HG03097 (cell line): Measurements from ENCODE around the gene CRP.
"Not testable (repeated sequence)": the region's sequence is repeated elsewhere in the genome, so short reads cannot be mapped to it uniquely, and the experiment has no call there.

Experiments
- ATAC-seq: cut with Tn5 transposase; IDR thresholded peaks from one replicate; pipeline ENCODE4 v1.9.1; 2021; ENCODE audit not compliant: unreplicated experiment, low FRiP score

CRP gene, protein sequence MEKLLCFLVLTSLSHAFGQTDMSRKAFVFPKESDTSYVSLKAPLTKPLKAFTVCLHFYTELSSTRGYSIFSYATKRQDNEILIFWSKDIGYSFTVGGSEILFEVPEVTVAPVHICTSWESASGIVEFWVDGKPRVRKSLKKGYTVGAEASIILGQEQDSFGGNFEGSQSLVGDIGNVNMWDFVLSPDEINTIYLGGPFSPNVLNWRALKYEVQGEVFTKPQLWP

DNA sequence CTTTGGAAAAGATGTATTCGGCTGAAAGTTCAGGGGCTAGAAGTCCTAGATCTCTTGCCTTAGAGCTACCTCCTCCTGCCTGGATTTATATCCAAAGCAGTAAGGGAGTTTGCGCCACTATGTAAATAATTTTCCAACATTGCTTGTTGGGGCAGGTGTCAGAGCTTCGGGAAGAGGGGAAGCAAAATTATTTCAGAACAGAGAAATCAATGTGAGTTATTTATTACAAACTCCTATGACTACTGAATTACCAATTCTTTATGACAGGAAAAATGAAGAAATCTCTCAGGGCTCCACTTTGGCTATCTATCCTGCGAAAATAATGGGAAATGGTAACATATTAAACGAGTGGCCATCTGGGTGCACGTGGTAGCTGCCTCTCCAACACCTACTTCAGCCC lies at the start of gene CRP:
Gene CRP, minus strand, starts transcription at position 61 of the 400 bp plus-strand sequence. CDS start 104 bp downstream, outside the sequence.
- no peak for ATAC-seq

DNA sequence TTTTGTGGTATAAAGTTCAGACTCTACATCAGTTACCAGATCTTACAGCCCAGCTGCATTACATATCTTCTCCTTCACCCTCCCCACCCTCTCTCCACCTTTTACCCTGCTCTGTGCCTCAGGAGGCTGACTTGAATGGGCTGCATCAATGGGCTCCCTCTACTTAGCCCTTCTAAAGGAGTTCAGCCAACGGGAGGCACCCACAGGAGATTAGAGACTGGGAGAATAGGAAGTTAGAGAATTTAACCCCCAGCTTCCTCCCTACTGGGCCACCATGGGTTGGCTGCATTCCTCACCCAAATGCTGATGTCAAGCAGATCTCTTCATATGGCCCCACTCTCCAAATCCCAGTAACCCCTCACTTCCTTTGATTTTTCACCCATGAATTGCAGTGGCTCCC lies 49.3 kb upstream of the CRP start:
- no peak for ATAC-seq

DNA sequence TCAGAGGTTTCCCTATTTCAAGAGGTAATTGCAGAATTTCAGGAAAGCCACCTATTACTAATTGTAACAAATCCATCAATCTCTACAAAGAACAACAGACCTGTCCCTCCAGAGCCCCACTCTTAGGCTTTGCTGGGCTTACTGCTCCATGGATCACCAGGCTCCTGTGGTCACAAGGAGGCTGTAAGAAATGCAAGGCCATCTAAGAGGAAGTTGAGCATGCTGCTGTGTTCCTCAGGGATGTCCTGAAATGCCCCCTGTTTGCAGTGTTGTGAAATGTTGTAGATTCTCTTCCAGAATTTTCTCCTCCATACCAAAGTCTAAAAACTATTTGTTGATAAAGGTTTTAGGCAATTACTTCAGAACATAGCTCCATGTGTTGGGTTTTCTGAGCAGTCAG lies 42.0 kb upstream of the CRP start:
- no peak for ATAC-seq

DNA sequence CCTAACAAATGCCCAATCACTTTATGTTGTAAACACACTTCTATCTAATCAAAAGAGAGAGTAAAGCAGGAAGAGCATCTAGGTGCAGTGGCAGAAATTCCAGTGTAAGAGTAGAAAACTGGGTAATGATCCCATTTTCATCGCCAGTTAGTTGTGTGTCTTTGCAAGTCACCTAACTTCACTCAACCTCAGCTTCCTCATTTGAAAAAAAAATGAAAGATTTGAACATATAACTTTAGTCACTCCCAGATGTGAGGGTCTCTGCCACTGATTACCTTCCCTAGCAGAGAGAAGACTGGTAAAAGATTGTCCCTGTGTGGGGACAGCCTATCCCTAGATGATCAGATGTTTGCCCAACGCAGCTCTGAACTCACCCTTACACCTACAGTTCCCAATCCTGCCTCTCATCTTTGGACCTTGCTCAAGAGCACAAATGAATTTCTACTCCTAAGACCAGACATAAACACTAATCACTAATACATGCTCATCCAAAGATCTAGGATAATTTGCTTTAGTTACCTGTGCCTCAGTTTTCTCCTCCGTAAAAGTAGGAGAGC lies 41.1 kb upstream of the CRP start:
- ATAC-seq = no peak

DNA sequence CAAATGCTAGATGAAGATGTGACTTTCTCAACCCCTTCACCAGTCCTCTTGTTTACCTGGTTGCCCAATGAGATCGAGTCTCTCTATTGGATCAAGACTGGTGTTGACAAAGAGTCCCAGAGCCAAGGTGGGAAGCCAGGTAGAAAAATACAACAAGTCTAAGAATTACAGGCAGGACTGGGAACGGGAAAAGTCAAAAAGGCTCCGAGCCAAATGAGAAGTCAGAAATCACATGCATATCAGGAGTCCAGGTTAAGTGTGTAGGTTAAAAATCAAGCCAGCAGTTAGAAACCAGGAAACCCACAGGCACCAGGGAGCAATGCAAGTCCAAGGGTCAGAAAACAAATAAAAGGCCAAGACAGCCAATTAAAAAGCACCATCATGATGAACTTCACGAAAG lies 39.0 kb upstream of the CRP start:
- no peak for ATAC-seq

DNA sequence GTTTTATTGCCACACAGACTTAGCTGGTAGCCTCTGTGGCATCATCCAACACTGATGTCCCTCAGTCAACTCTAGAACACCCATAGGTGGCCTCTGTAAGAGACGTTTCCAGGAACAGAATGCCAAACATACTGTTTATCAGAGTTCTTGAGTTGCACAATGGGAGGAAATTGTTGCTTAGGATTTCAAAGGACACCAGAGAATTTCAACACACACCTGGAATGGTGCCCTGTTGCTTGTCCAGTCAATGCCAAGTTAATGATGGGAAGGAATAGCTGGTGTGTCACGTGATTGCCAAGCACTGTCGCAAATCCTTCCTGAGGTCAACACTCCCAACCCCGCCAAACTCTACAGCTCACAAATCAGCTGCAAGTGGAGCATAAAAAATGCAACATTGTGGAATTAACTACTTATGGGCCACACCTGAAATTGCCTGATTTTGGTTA lies 37.8 kb upstream of the CRP start:
- ATAC-seq = no peak

DNA sequence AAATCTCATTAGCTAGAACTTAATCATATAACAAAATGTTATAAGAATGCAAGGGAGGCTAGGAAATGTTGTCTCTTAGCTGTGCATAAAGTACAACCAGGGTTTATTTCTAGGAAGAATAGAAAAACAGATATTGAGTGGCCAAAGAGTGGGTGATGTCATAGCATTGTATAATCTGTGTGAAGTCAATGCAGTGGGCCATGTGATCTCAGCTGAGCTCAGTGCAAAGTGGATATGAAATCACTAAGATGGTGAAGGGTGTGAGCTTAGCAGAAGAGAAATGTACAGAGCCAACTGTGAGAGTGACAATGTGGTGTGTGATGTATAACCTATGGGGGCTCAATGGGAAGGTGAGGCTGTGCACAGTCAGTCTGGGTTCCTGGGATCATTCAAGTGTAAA lies 36.6 kb upstream of the CRP start:
- ATAC-seq = no peak

DNA sequence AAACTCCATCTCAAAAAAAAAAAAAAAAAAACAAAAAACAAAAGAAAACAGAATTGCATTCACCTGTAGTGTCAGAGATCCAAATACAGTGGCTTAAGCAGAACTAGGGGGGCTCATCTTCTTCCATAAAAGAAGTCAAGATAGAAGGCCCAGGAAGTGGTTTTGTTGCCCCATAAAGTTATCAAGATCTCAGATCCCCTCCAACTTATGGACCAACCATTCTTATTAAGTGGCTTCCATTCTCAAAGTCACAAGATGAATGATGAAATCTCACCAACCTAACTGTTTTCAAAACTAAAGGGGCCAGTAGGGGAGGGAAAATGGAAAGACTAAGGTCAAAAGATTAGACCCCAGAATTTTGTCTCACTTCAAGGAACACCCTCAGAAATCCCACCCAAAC lies 36.2 kb upstream of the CRP start:
- ATAC-seq = no peak

DNA sequence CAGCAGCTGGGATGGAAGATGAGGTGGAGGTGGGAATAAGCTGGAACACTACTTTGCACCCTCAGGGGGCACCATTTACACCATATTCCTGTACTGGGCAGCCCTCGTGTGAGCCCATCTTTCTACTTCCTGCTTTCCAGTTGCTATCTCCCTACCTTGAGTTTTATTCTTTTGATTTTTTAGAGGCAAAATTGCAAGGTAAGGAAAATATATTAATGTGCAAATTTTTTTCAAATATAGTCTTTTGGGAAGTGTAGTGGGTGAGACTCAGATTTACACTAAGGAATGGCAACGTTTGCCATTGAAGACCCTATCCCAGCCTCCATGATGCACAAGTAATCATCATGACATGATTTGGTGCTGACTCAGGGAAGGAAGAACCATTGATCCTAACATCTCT lies 35.2 kb upstream of the CRP start:
- no peak for ATAC-seq

DNA sequence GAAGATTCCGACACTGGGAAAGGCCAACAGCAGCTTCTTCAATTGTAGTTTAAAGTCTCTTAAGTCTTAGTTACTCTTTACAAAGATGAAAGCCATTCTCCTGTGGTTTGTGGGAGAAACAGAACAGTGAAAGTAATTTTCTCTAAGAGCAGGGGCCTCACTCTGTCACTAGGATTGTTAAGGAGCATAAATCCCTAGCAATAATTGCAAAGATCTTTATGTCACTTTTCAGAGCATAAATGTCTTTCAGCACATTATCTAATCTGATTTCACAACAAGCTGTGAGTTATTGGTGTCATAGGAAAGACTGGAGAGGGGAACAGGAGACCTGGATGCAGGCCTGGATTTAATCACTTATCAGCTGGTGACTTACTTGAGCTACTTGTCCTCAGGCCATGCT lies 34.0 kb upstream of the CRP start:
- ATAC-seq = no peak

DNA sequence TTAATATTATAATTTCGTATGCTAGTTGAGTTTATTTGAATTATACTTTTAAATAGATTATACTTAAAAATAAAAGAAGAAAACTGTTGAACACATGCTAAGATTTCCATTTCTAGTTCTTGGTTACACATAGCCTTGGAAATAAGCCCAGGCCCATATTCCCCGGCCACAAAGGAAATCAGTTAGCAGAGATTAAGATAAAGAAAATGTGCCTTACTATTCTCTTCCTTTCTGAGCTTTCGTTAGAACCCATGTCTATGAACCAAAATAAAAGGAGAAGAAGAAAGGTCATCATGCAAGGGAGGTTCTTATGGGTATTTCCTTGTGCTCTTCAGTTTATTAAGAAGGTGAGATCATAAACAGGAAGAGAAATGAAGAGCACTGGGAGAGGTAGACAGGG lies 32.3 kb upstream of the CRP start:
- no peak for ATAC-seq

DNA sequence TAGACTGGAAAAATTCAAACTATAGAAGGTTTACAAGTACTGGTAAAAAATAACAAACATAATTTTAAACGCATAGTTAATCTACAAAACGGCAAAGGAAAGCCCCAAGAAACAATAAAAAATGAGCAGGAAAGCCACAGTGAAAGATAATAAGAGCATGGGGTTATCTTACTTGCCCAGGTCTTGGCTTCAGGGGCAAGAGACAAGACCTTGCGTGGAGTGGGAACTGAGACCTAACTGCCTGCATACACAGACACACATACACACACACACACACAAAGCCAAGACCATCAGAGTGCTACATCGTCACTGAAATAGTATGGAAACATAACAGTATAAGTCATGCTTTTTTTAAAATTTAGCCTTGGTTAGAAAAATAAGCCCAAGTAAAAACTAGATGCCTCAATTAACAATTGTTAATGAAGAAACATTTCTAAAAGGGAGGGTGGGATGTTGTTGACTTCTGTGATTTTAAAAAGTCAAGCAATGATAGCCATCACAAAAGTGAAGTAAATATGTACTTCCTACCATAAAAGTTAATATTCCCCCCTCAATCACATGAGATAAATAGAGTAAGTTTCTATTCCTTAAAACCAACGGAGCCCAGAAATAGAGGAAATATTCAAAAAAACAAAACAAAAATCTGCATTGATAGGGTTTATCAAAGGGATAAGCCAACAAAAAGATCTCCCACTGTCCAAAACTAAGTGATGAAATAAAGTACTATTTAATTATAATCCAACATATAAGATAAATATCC lies 29.4 kb upstream of the CRP start:
- no peak for ATAC-seq

DNA sequence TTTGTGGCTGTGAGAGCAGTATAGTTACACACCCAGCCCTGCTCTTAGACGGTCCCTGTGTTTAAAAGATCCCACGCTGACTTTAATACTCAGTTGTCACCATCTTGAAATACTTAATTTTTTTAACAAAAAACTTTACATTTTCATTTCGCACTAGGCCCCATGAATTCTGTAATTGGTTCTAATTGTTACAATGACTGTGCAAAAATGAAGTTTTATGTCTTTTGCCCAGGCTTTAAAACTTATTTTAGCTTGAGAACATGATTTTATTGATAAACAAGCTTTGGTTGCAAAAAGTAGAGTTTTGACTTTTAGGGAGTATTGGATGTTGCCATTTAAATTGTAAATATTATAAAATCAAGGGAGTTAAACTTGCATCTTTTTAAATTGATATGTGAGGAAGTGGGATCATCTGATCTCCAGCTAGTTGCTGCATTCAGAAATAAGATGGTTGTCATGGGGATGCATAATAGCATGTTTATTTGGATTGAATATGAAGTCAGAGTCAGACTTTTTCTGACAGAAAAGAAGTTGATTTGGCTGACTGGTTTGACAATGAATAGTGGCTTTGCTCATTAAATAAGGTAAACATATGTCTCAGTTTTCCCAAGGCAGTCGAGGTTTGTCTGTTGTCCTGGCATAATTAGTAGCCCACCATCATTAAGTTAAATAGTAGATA lies 23.0 kb upstream of the CRP start:
- ATAC-seq = no peak

DNA sequence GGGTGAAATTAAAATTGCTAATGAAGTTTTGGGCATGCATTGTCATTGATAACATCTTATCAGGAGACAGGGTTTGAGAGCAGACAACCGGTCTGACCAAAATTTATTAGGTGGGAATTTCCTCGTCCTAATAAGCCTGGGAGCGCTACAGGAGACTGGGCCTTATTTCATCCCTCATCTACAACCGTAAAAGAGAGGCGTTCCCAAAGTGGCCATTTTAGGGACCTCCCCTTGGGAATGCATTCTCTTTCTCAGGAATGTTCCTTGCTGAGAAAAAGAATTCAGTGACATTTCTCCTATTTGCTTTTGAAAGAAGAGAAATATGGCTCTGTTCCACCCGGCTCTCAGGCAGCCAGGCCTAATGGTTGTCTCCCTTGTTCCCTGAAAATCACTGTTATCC lies 8.8 kb upstream of the CRP start:
- not testable (repeated sequence) for ATAC-seq

DNA sequence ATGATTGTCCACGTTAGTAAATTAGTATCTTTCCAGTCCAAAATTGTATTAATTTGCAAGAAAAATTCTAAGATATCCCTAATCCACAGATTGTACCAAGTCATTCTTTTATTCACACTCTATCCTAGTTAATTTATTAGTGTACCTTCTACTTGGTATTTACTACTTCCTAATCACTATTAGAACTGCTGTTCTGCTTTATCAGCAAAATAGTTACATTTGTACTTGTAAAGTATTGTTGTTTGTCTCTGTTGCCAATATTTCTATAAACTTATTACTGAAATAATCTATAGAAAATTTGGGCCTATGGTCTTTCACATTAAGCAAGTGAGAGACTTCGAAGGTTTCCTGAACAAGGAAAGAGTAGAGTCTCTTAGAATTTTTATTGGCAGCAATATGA lies 5.6 kb upstream of the CRP start:
- ATAC-seq = no peak

DNA sequence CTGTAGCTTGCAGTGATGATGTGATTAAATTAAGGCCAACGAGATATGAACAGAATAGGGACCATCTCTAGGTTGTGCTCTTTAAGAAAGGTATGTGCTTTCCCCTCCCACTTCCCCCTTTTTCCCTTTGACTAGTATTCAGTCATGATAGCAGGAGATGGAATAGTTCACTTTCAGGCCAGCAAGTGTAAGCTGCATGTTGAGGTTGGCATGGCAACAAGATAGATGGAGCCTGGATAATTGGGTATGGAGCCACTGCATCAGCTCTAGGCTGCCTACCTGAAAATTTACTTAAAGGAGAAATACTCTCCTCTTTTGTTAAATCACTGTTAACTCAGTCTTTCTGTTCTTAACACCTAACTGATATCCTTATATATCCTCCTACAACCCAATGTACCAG lies 1.5 kb upstream of the CRP start:
- no peak for ATAC-seq

DNA sequence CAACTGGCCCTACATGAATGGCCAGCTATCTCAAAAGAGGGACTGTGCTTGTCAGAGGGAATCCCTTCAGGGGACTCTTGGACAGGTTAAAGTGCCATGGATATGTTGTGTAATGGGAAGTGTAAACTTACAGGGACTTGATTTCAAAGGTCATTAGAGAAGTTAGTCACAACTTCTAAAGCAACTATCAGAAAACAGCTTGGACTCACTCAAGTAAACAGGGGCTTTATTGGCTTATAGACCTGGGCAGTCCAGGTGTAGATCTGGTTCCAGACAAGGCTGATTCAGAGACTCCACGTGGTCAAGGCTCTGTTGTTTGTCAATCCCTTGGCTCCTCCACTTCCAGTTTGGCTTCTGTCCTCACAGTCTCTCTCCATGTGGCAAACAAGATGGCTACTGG lies 2.3 kb downstream of the CRP start:
- no peak for ATAC-seq

DNA sequence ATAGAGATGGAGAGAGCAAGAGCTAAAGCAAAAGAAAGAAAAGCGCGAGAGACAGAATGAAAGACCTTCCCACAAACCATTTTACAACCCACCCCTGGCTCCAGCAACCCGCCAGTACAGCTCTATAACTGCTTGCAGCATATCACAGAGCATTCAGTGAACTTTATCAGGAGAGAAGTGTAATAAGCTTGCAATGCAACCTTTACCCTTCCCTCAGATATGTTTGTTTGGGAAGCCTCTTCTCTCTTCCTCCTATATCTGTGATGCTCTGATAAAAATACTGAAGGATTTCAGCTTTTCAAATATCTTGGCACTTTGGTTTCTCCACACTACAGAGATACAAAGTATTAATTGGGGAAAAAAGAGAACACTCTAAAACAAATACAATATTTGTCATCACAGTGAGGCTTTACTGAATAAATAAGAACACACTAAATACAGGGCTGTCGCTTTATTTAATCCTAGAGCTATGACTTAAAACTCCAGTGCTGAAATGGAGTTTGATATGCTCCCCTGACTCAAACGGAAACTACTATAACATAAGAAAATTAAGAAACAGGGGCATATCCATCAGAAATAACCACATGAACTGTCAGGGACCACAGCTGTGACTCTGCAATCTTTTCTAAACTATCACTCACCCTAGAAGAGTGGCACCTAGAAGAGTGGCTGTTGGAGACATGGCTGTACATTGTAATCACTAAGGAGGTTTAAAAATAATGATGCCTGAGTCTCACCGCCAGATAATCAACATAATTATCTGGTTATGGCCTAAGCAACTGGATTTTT lies 6.7 kb downstream of the CRP start:
- ATAC-seq = no peak

DNA sequence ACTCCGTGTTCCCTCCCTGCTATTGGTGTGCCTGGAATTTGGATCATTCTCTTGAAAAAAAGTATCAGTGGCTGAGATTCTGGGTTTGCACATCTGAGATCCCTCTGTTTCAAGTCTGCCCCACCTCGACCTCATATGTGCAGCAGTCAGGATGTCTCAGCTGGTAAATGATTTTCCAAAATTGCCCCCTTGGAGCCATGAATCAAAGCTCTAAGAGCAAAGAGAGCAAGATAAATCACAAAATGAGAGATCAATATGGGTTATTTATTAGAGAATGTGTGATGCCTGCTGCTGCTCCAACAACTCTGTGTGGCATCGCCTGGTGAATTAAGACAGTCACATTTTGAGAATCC lies 8.5 kb downstream of the CRP start:
- no peak for ATAC-seq

DNA sequence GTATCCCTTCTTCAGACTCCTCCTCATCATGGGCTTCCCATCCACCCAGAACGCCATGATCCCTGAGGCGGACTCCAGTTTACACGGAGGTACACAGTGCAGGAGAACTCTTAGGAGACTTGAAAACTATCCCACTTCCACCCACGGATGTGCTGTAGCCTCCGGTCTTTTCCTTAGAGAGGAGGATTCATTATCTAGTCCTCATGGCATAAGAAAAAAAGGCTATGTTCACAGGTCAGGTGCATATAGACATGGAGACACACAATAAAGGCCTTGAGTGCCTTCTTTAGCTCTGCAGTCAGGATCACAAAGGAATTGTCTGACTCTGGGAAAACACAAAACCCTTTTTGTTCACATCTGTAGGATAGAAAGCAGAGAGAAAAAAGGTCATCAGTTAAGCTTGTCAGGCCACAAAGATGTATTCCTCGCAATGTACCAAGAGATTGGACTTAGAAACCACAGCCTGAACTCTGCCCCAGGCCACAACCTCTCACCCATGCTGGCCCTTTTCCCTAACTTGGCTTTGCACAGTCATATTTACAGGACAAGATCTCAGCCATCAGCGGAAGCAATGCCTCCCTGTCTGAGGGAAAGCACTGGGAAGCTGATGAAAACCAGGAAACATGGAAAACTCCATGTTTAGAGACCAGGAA lies 9.0 kb downstream of the CRP start:
- no peak for ATAC-seq
